Measurements from ENCODE around the gene SPINDOC.

The SPINDOC gene

GRCh38 chr11:63834535-63835157, 21.4 kb downstream of the SPINDOC start:
- no peak for DNase-seq

- no peak for DNase-seq
Measured at GRCh38 chr11:63835158-63835545, 21.9 kb downstream of the SPINDOC start.

GRCh38 chr11:63837027-63837688, 23.9 kb downstream of the SPINDOC start:
- DNase-seq = peak; percentile 67

GRCh38 chr11:63837739-63838138, 24.5 kb downstream of the SPINDOC start:
- no peak for DNase-seq

- DNase-seq = no peak
Measured at GRCh38 chr11:63838150-63838677, 25.0 kb downstream of the SPINDOC start.

GRCh38 chr11:63838678-63839507, 25.6 kb downstream of the SPINDOC start, which contains the start of gene MARK2:
Gene MARK2, plus strand, starts transcription at chr11:63839110. Its CDS starts 397 bp downstream, at chr11:63839507.
- peak; percentile 98 for DNase-seq

GRCh38 chr11:63839508-63840355, 26.5 kb downstream of the SPINDOC start:
- no peak for DNase-seq

GRCh38 chr11:63840356-63841060, 27.3 kb downstream of the SPINDOC start:
- DNase-seq = no peak

- DNase-seq = peak; percentile 35
Measured at GRCh38 chr11:63841554-63841953, 28.3 kb downstream of the SPINDOC start.

GRCh38 chr11:63843041-63843440, 29.8 kb downstream of the SPINDOC start:
- DNase-seq = no peak

GRCh38 chr11:63844836-63845235, 31.6 kb downstream of the SPINDOC start:
- no peak for DNase-seq

GRCh38 chr11:63845303-63845702, 32.0 kb downstream of the SPINDOC start:
- DNase-seq = peak; percentile 79

- no peak for DNase-seq
Measured at GRCh38 chr11:63845911-63846310, 32.7 kb downstream of the SPINDOC start.

- DNase-seq = no peak
Measured at GRCh38 chr11:63846897-63847296, 33.6 kb downstream of the SPINDOC start.

- no peak for DNase-seq
Measured at GRCh38 chr11:63847363-63847762, 34.1 kb downstream of the SPINDOC start.

- DNase-seq = no peak
Measured at GRCh38 chr11:63849691-63850090, 36.4 kb downstream of the SPINDOC start.

- DNase-seq = no peak
Measured at GRCh38 chr11:63850920-63851319, 37.7 kb downstream of the SPINDOC start.

- no peak for DNase-seq
Measured at GRCh38 chr11:63851364-63851763, 38.1 kb downstream of the SPINDOC start.

- DNase-seq = no peak
Measured at GRCh38 chr11:63853476-63853875, 40.2 kb downstream of the SPINDOC start.

- DNase-seq = no peak
Measured at GRCh38 chr11:63854696-63855095, 41.4 kb downstream of the SPINDOC start.

- DNase-seq = no peak
Measured at GRCh38 chr11:63855975-63856374, 42.7 kb downstream of the SPINDOC start.
